Common myeloid progenitor, CD34-positive (primary cell): ENCODE results near the gene KCTD18.

Experiments
- CTCF ChIA-PET: fragments of 350-600 bp; sonication (Branson Sonifier 250); formaldehyde crosslinking; loops from one replicate; lab custom pipeline; 2021; ENCODE audit warnings: antibody characterized with exemption; lab: Charles Lee
- POLR2A ChIA-PET: fragments of 350-600 bp; sonication (Branson Sonifier 250); formaldehyde crosslinking; loops from one replicate; lab custom pipeline; 2021; ENCODE audit warnings: antibody characterized with exemption; lab: Charles Lee
- DNase-seq, 3 donors: peaks; one replicate each; pipeline versions ENCODE4 v3.0.0 to v3.0.0-alpha.2; 2013
- H3K27ac ChIP-seq, 2 experiments: 1 replicate in 1 of 2; 2 replicates in 1 of 2; pipeline ENCODE4 v1.7.0; 2013; ENCODE audit warnings: inconsistent platforms in 2 of 2, low read length in 2 of 2, mild to moderate bottlenecking in 2 of 2, low read depth in 1 of 2, moderate library complexity in 1 of 2; ENCODE audit not compliant: severe bottlenecking in 2 of 2, insufficient read depth in 1 of 2, poor library complexity in 1 of 2
- H3K27me3 ChIP-seq, 5 experiments: replicated peaks in 2 of 5; 1 replicate in 3 of 5; 2 replicates in 2 of 5; pipeline versions ENCODE4 v1.6.1 to v1.7.0; 2013; ENCODE audit warnings: low read length in 4 of 5, mild to moderate bottlenecking in 2 of 5, moderate library complexity in 2 of 5, inconsistent platforms in 1 of 5; ENCODE audit not compliant: insufficient read depth in 5 of 5, control insufficient read depth in 4 of 5
- H3K36me3 ChIP-seq, 4 experiments: 1 replicate in 2 of 4; 2 replicates in 2 of 4; pipeline versions ENCODE4 v1.6.1 to v1.7.0; 2013; ENCODE audit warnings: low read length in 3 of 4, control low read depth in 1 of 4, mild to moderate bottlenecking in 1 of 4; ENCODE audit not compliant: control insufficient read depth in 4 of 4, insufficient read depth in 4 of 4
- H3K4me1 ChIP-seq, 4 experiments: 1 replicate in 3 of 4; 2 replicates in 1 of 4; pipeline versions ENCODE4 v1.6.1 to v1.7.1; 2013; ENCODE audit warnings: low read length in 3 of 4, mild to moderate bottlenecking in 3 of 4, control low read depth in 1 of 4, inconsistent platforms in 1 of 4, moderate library complexity in 1 of 4; ENCODE audit not compliant: control insufficient read depth in 4 of 4, insufficient read depth in 4 of 4; ENCODE audit errors: control extremely low read depth in 1 of 4
- H3K4me3 ChIP-seq, 7 experiments: 1 replicate in 4 of 7; 2 replicates in 3 of 7; pipeline versions ENCODE4 v1.5.1 to v1.7.0; 2013; ENCODE audit warnings: mild to moderate bottlenecking in 7 of 7, low read length in 6 of 7, moderate library complexity in 6 of 7, inconsistent platforms in 2 of 7, low read depth in 2 of 7, control low read depth in 1 of 7; ENCODE audit not compliant: insufficient read depth in 4 of 7, control insufficient read depth in 1 of 7; ENCODE audit errors: extremely low read depth in 1 of 7
- H3K9me3 ChIP-seq, 5 experiments: 1 replicate in 4 of 5; 2 replicates in 1 of 5; pipeline versions ENCODE4 v1.6.1 to v1.7.1; 2013; ENCODE audit warnings: low read length in 4 of 5, mild to moderate bottlenecking in 2 of 5, inconsistent platforms in 1 of 5, low read depth in 1 of 5, moderate library complexity in 1 of 5; ENCODE audit not compliant: control insufficient read depth in 4 of 5, insufficient read depth in 2 of 5; ENCODE audit errors: control extremely low read depth in 1 of 5
- WGBS: methylation state at CpG from one replicate; pipeline ENCODE4 v1.1.5; 2013; ENCODE audit not compliant: insufficient coverage; 5-methylcytosine and 5-hydroxymethylcytosine counted together

The KCTD18 gene

DNA sequence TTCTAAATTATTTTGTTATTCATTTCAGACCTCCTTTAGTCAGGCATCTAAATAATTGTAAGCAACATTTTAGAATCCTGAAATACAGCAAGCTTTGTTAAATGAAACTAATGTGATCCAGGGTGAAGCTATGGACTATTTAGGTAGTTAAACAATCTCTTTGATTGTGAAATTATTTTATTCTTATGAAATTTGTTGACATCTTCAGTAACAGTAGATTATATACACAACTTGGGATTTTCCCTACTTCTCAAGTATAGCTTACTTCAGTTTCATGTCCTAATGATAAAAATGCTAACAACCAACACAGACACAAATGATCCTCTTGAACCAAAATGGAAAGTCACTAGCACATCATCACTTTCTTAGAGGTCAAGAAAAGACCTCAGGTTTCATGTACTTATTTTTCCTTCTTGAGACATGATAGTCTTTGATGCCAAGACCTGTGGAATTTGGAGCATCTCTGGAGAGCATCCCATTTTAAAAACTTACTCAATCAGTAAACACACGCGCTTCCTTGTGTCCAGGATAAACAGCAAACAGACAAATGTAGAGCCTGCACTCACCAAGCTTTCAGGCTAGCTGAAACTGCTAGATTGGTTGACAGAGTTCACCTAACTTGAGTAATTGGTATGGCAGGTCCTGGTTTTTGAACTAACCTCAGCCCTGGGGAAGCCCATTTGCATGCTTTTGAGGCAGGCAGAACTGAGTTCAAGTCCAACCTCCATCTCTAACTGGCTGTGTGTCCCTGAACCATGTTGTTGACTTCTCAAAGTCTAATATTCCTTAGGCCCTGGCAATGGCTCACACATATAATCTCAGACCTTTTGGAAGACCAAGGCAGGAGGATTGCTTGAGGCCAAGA lies 47.8 kb downstream of the KCTD18 start:
- H3K36me3 ChIP-seq: peaks cover 0 to under 1% (median 0%) of the 10 kb centered on the region in 4 experiments
- CTCF ChIA-PET: interaction anchor here (0.9 to 1.1 kb wide), 2 partner anchors 8 to 157 kb away, joined by 3 to 4 read pairs; no protein-coding TSS in a partner anchor

DNA sequence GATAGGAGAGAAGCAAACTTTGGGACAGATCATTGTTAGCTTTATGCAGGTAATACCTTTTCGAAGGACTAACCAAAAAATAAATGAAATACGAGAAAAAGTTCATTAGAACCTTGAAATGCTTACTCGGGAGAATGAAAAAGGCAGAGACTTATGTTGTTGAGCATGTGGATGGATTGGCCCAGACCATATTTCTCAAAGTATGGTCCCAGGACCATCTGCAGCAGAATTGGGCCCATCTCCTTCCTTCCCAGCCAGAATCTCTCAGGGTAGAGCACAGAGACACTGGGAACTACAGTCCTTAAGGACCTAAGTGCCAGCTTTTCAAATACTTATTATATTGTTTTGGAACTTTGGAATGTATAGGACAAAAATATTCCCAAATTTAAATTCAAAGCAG lies 50.8 kb downstream of the KCTD18 start:
- no peaks in the 10 kb centered on the region for H3K9me3 ChIP-seq
- 78% methylated on average over 3 of the region's 3 CpGs for WGBS
- POLR2A ChIA-PET: no interaction called here
- no peaks in the 10 kb centered on the region for H3K36me3 ChIP-seq
- H3K4me1 ChIP-seq: peaks cover 0 to 15% (median 3%) of the 10 kb centered on the region in 4 experiments
- H3K27ac ChIP-seq: no peak overlapping the region
- no peak overlapping the region for H3K4me3 ChIP-seq
- DNase-seq: no peak
- CTCF ChIA-PET: no interaction called here
- H3K27me3 ChIP-seq: no peaks in the 10 kb centered on the region

More for the DNA sequence above, 47.8 kb downstream of the KCTD18 start:
- 95% methylated on average over 2 of the region's 2 CpGs for WGBS
- no peak for DNase-seq
- no peaks in the 10 kb centered on the region for H3K4me1 ChIP-seq
- no peak overlapping the region for H3K27ac ChIP-seq
- H3K27me3 ChIP-seq: no peaks in the 10 kb centered on the region
- H3K9me3 ChIP-seq: no peaks in the 10 kb centered on the region
- POLR2A ChIA-PET: no interaction called here
- H3K4me3 ChIP-seq: no peak overlapping the region

DNA sequence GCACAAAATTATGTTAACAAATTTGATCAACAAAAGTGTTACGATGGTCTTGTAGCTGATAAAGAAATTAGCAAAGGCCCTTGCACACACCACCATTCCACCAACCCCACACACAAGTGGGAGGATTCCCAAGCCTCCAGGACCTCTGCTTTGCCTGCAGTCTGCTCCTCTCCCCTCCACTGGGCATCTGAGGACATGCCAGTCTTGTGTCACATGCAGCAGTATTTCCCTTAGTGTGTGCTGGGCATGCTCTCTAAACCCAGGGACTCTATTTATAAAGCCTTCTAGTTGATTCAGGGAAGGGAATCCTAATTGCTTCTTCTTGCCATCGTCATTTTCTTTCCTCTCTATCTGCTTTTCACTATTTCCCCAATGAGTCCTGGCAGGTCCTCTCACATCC lies 53.3 kb downstream of the KCTD18 start:
- Histone ChIP-seq H3K36me3 (no peaks in the 10 kb centered on the region), H3K27ac (no peak overlapping the region), H3K9me3 (no peaks in the 10 kb centered on the region), H3K4me1 (peaks cover 0 to 15% (median 3%) of the 10 kb centered on the region in 4 experiments), H3K27me3 (no peaks in the 10 kb centered on the region), H3K4me3 (no peak overlapping the region)
- no peak for DNase-seq
- POLR2A ChIA-PET: no interaction called here
- WGBS: no CpG with 5 or more reads among the region's 2 CpGs
- CTCF ChIA-PET: interaction anchor here (0.5 to 1.3 kb wide), 2 partner anchors 12 to 856 kb away, joined by 3 to 5 read pairs; no protein-coding TSS in a partner anchor

DNA sequence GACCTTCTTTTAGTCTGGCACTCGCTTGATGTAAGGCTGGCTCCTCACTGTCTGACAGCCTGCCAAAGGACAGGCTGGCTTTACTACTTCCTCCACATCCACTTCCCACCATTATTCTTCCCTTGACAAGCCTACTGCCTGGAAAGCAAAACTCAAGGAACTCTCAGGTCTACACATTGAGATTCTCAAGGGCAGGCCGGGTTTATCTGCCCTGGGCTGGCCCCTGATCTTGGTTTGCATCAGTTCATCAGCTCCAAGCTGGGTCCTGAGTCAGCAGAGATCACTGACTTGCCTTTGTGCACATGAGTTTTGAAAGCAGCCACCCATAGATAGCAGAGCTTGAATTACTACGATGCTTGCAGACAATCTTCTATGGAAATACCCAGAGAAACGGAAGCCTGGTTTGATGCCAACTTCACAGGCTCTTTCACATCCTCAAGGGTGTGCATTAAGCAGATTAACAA lies 53.9 kb downstream of the KCTD18 start:
- ChIA-PET CTCF (interaction anchor here (0.5 to 1.3 kb wide), 3 partner anchors 12 to 856 kb away, joined by 3 to 5 read pairs (median 3); no protein-coding TSS in a partner anchor), POLR2A (no interaction called here)
- Histone ChIP-seq H3K4me1 (peaks cover 0 to 15% (median 3%) of the 10 kb centered on the region in 4 experiments), H3K4me3 (peak overlapping the region in 1 of 7 experiments; percentile 24), H3K27me3 (no peaks in the 10 kb centered on the region), H3K27ac (no peak overlapping the region), H3K36me3 (no peaks in the 10 kb centered on the region), H3K9me3 (no peaks in the 10 kb centered on the region)
- DNase-seq: peak; percentile 45 to 92 (median 83)
- 11% methylated on average over 4 of the region's 4 CpGs for WGBS

DNA sequence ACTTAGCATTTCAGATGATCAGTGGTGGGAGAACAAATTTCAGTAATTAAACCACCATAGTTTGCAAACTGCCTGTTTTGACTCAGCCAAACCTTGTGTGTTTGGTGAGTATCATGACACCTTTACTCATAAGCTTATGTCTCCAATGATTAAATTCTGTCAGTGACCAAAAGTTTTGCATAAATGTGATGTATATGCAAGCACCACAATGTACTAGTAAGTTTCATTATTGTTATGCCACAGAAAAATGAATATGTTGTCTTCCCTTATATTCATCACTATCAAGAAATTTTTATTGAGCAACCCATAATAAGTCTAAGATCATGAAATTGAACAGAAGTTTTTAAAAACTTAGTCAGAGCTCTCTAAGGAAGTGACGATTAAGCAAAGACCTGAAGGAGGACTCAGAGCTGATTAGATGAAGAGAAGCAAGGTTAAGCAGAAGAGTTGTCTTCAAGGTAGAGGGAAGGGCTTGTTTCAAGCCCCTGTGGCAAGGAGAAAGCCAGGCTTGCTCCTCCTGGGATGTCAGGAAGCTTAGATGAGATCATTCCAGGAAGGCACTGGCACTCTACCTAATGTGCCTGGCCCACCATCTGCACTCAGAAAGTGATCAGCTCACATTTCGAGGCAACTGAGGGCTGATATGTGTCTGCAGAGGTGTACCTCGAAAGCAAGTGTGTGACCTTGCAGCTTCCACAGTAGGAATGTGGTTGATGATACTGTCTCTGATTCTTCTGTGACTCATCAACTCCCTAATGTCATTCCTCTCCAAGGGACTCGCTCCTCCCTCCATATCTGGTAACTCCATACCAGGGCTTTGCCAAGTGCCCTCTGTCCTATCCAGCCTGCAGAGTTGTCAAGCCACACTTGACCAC lies 54.7 kb downstream of the KCTD18 start:
- Histone ChIP-seq H3K27ac (no peak overlapping the region), H3K4me1 (peaks cover 0 to 15% (median 3%) of the 10 kb centered on the region in 4 experiments), H3K4me3 (no peak overlapping the region), H3K9me3 (no peaks in the 10 kb centered on the region), H3K27me3 (no peaks in the 10 kb centered on the region), H3K36me3 (peaks cover 0 to 1% (median 0%) of the 10 kb centered on the region in 4 experiments)
- WGBS: 95% methylated on average over 3 of the region's 4 CpGs
- no peak for DNase-seq
- ChIA-PET POLR2A (no interaction called here), CTCF (interaction anchor here (1.0 to 2.3 kb wide), 3 partner anchors 13 to 470 kb away, joined by 3 to 6 read pairs (median 6); no protein-coding TSS in a partner anchor)

DNA sequence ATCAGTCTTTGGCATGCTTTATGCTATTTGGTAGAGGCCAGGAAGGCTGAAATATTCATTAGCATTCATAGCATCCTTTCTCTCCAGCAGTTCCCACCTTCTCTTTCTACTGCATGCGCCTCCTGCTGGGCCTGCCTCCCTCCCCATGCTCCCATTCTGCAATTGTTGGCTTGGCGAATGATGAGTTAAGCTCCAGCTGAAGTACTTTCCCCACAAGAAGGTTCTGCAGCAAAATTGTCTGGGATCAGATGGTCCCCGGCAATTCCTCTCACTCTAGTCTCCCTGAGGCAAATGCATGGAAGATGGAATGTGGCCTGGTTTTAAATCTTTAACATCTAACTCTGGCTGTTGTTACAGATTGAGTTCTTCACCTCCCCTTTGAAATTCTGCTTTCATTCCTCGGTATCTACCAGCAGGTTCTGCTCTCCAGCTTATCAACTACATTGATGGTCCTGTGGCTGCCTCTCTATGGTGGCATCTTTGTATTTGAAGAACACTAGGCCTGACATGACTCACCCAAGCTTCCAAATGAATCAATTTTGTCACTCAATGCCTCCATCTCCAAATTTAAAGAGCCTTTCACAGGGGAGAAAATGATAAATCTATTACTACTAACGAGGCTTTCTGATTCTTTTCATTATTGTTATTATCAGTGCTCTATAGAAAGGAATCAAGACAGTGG lies 55.9 kb downstream of the KCTD18 start:
- Histone ChIP-seq H3K4me1 (peaks cover 0 to 15% (median 3%) of the 10 kb centered on the region in 4 experiments), H3K27me3 (no peaks in the 10 kb centered on the region), H3K36me3 (peaks cover 0 to 2% (median 0%) of the 10 kb centered on the region in 4 experiments), H3K4me3 (no peak overlapping the region), H3K27ac (no peak overlapping the region), H3K9me3 (no peaks in the 10 kb centered on the region)
- ChIA-PET POLR2A (no interaction called here), CTCF (interaction anchor here (1.5 to 2.3 kb wide), 2 partner anchors 18 to 469 kb away, joined by 3 to 6 read pairs; no protein-coding TSS in a partner anchor)
- 82% methylated on average over 2 of the region's 5 CpGs for WGBS
- DNase-seq: no peak
